Activated CD8-positive, alpha-beta memory T cell treated with anti-CD3 and anti-CD28 coated beads, Interleukin-2, amount 50 U/mL, for 48 hours (primary cell): Measurements from ENCODE around the gene WNK2.

Experiments
- DNase-seq: peaks from one replicate; pipeline ENCODE4 v3.0.0-alpha.2; 2020

WNK2 gene

DNA sequence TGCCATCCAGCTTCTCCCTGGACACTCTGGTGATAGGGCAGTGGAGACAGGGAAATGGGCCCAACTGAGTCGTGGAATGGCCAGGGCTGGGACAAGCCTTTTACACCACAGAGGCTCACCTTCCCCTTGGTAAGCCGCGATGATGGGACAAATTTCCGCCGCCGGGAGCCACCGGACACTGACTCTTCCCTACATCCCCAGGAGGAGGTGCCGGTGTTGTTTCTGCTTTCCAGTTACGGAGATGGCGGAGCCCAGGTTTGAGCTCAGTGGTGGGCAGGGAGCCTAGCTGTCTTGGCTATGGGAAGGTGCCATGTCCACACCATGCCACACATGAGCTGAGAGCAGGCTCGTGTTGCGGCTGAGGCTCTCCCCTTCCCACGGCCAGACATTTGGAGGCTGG, 19.9 kb upstream of the WNK2 start:
- no peak for DNase-seq

GRCh38 chr9:93166699-93167098, 17.2 kb upstream of the WNK2 start:
- no peak for DNase-seq

DNA sequence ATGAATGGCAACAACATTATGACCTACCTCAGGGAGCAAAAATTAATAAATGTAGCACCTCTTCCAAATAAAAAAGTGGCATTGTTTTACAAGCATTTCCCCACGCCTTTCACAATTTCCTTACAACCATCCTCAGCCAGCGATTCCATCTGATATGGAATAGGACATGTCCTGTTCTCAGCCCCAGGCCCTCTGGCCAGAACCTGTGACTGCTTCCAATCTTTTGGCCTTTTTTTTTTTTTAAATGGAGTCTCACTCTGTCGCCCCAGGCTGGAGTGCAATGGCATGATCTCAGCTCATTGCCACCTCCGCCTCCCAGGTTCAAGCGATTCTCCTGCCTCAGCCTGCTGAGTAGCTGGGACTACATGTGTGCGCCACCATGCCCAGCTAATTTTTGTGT, 16.8 kb upstream of the WNK2 start:
- no peak for DNase-seq

DNA sequence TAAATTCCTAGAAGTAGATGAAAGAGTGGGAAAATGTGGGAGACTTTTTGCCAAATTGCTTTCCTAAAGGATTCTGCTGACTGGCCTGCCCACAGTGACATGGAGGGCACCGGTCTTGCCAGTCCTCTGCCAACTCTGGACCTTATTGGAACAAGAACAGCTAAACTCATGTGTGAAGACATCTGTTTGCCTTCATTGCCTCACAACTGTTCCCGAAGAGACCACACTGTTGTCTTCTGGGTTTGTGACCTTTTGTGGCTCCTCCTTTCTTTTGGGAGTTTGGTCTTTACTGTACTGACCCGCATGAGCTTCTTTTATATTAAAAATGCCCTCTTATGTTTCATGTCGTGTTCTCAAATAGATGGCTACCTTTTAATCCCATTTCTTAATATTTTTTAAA, 16.1 kb upstream of the WNK2 start:
- no peak for DNase-seq

DNA sequence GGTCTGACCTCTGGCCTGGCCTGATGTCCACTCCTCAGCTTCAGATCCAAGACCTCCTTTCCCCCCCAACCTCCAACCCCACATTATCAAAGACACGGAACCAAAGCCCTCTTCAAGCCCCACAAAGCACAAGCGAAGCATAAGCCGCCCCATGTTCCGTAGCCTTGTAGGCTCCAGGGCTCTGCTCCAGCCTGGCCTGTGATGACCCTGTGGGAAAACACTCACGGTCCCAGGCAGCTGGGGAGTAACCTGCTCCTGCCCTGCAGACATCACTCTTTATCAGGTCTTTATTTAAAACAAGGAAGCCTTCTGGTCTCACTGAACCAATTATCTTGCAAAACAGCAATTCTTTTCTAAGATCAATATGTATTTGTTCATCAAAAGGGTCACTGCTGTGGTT, 15.4 kb upstream of the WNK2 start:
- DNase-seq: no peak

DNA sequence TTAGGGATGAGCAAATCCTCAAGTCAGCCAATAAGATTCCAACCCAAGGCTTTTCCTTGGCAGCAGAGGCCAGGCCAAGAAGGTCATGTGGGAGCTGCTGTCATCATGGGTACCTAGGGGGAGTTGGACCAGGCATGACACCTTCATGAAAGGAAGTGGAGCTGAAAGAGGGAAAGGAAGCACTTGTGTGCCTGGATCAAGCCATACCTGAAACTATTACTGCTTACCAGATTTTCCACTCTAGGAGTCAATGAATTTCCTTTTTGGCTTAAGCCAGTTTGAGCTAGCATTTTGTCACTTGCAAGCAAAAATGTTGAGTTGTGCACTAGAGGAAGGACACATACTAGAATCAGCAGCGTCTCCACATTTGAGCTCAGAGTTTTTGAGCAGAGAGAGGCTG, 14.5 kb upstream of the WNK2 start:
- no peak for DNase-seq

DNA sequence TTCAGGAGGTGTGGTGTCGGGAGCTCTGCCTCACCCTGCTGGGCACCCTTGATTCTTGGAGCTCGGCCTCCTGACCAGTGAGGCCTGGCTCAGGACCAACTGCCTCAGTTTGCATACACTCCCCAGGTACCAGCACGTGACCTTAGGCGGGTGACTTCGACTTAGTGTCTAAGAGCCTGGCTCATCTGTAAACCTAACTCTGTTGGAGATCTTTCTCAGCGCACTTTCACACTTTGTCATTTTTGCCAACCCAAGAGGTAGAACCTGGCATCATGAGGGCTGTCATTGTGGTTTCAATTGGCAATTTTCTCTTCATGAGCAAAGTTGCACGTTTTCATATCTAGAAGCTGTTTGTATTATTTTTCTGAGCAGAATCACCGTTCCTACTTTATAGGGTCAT, 13.4 kb upstream of the WNK2 start:
- DNase-seq: no peak

GRCh38 chr9:93171261-93171990, 12.5 kb upstream of the WNK2 start:
- DNase-seq: no peak

- no peak for DNase-seq
These were observed 11.1 kb upstream of the WNK2 start for GRCh38 chr9:93172666-93173364.

DNA sequence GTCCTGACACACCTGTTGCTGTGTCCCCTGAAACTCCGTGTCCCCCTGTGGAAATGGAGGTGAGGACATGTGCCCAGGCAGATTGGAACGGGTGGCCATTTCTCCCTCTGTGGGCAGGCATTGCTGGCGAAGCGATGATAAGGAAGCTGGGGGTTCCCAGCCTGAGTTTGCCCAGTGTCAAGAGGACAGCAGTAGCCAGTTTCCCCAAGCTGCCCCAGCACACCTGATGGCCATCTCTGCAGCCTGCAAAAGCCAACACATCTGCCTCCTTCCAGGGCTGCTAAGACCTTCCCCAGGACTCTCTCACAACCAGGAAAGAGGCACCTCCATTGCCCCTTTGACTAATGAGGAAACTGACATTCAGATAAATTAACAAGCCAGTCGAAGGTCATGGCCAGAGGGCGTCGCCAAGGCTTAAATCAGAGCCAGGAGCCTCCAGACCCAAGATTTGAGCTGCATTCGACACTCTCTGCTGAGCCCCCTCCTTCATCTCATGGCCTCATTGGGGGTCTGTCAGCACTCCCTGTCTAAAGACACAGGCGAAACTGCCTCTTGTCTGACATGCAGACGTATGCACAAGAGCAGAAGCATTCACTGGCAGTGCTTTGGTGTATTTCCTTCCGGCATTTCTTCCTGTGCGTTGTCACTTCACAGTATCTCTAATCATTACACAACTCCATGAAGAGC, 10.4 kb upstream of the WNK2 start:
- DNase-seq: no peak

DNA sequence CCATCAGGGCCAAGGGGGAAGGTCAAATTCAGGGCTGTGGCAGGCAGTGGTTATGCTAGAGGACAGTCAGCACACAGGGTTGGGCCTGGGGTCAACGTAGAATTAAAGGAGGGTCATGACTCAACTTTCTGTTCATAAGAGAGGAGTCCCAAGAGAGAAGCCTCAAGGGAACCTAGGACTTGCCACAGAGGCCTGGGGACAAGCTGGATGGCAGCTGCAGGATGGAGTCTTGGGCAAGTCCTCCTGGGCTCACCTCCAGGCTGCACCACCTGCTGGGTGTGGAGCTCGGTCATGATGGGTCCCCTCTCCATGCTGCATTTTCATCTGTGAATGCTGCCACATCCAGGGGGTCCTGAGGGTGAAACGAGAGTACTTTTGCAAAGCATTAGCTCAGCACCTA, 9.0 kb upstream of the WNK2 start:
- DNase-seq: no peak

DNA sequence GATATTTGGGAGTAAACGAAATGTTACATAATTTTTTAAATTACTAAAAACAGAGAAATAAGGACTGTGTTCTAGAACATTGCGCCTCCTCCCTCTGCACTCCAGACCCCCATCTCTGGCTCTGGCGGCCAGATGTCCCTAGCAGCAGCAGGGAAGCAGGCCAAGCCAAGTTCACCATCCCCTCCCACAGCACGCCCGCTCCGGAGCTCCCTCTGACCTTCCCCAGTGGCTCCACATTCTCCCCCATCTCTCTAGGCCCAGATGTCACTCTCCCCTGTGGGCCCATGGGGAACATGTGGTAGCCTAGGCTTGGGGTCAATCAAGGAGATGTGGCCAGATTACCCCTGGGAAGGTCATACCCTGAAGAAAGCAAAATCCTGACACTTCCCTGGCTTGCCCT, 6.3 kb upstream of the WNK2 start:
- DNase-seq: no peak

- no peak for DNase-seq
These were observed 4.8 kb upstream of the WNK2 start for GRCh38 chr9:93178851-93179786.

DNA sequence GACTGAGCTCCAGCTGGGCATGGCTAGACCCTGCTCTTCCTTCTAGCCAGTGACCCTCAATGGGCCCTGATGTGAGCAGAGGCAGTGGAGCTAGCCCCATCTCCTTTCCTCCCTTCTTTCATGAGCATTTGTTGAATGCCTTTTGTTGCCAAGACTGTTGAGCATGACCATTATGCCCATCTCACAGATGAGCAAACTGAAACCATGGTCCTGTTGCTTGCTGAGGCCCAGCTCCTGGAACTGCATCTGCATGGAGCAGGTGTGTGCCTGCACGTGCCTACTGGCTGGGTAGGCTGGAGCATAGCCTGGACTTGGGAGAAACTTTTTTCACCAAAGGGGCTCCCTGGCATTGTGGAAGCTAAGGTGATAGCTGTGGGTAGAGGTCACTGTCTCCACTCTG, 3.0 kb upstream of the WNK2 start:
- DNase-seq: no peak

GRCh38 chr9:93181672-93182435, 2.1 kb upstream of the WNK2 start:
- DNase-seq: no peak

DNA sequence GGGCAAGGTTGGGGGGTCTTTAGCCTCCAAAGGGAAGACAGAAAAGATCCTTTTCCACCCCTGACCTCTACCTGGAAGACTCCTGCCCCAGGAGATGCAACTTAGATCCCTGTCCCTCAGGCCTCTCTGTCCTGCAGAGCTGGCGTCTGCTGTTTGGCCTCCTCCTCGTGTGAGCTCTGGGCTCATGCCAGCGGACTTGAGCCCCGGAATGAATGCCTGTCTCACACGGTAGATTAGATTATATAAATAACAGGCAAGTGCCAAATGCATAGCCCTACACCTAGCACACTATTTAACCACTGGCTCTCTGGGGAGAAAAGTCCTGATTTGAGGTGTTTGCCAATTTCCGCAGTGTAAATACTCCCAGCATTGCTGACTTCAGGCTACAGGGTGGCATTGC, 1.4 kb upstream of the WNK2 start:
- no peak for DNase-seq

DNA sequence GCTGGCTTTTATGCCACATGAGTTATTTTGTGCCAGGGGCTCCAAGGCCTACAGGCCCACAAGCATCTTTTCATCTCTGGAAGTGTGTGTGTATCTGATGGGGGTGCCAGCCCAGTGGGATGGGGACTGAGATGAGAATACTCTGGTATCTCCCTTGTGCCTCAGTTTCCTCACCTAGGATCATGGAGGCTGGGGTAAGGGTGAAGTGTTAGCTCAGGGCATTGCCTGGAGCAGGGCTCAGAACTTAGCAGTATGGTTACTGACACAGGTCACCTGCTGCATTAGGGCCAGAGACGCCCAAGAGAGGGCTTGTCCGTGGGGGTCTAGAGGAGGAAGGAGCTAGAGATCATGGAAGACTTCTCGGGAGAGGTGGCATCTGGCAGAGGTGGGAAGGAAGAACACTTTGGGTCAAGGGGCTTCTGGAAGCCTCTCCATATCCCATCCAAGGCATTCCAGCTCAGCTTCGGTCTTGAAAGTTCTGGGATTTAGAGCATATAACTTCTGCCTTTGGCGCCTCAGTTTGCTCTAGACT, 742 bp upstream of the WNK2 start:
- DNase-seq: no peak

GRCh38 chr9:93184432-93185265, 710 bp downstream of the WNK2 start:
- peak; percentile 61 for DNase-seq

DNA sequence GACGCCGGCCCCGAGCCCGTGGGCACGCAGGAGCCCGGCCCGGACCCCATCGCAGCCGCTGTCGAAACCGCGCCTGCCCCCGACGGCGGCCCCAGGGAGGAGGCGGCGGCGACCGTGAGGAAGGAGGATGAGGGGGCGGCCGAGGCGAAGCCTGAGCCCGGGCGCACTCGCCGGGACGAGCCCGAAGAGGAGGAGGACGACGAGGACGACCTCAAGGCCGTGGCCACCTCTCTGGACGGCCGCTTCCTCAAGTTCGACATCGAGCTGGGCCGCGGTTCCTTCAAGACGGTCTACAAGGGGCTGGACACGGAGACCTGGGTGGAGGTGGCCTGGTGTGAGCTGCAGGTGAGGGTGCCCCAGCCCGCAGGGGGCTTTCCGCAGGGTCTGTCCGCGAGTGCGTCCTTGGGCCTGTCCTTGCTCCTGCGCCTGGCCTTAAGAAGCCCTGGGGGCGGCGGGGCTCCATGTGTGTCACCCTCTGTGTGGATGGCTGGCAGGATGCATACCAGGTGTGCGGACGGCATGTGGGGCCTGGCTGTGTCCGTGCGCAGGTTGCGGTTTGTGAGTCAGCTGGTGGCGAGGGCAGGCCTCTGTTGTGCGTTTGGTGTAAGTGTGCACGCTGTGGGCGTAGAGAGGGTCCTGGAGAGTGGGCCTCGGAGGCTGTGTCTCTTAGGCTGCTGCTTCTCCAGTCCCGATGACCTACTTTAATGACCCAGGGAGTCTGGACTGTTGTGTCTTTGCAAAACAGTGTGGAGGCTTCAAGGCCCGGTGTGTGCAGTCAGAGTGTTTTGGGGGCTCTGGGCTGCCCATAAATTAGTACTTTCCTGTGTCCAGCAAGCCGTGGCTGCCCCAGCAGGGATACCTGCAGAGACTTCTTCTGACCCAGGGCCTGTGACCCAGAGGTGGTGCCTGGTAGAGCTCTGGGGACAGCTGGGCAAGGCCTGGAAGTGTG, 1.6 kb downstream of the WNK2 start:
- no peak for DNase-seq
